GM19395 (cell line): ENCODE results near the gene STK24.
"Not testable (repeated sequence)": the region's sequence is repeated elsewhere in the genome, so short reads cannot be mapped to it uniquely, and the experiment has no call there.

Source experiments
- ATAC-seq: cut with Tn5 transposase; IDR thresholded peaks from one replicate; pipeline ENCODE4 v1.9.1; 2021; ENCODE audit warnings: mild to moderate bottlenecking, moderate library complexity; ENCODE audit not compliant: unreplicated experiment

STK24 gene

GRCh38 chr13:98576963-98577835 lies at the start of gene STK24:
TSS of gene STK24 (minus strand) at chr13:98577107. CDS start at chr13:98576786, 321 bp downstream.
- ATAC-seq, result peak; percentile 52

- ATAC-seq, result no peak
Observed at GRCh38 chr13:98626298-98626935, 49.5 kb upstream of the STK24 start.

GRCh38 chr13:98624589-98624988 lies 47.7 kb upstream of the STK24 start:
- not testable (repeated sequence) for ATAC-seq

- ATAC-seq, result no peak
Observed at GRCh38 chr13:98622931-98623331, 46.0 kb upstream of the STK24 start.

GRCh38 chr13:98619556-98619955 lies 42.6 kb upstream of the STK24 start:
- ATAC-seq, result no peak

- ATAC-seq, result not testable (repeated sequence)
Observed at GRCh38 chr13:98615595-98615994, 38.7 kb upstream of the STK24 start.

- no peak for ATAC-seq
Observed at GRCh38 chr13:98613591-98613990, 36.7 kb upstream of the STK24 start.

GRCh38 chr13:98609756-98610155 lies 32.8 kb upstream of the STK24 start:
- no peak for ATAC-seq

- ATAC-seq, result no peak
Observed at GRCh38 chr13:98606296-98606695, 29.4 kb upstream of the STK24 start.

- ATAC-seq, result no peak
Observed at GRCh38 chr13:98599502-98600328, 22.8 kb upstream of the STK24 start.

- no peak for ATAC-seq
Observed at GRCh38 chr13:98598043-98598442, 21.1 kb upstream of the STK24 start.

- no peak for ATAC-seq
Observed at GRCh38 chr13:98595134-98595533, 18.2 kb upstream of the STK24 start.

GRCh38 chr13:98592362-98592732 lies 15.4 kb upstream of the STK24 start:
- ATAC-seq, result no peak

- ATAC-seq, result no peak
Observed at GRCh38 chr13:98591721-98592361, 14.9 kb upstream of the STK24 start.

GRCh38 chr13:98590471-98590870 lies 13.6 kb upstream of the STK24 start:
- not testable (repeated sequence) for ATAC-seq

- not testable (repeated sequence) for ATAC-seq
Observed at GRCh38 chr13:98589516-98589915, 12.6 kb upstream of the STK24 start.

- no peak for ATAC-seq
Observed at GRCh38 chr13:98586400-98587345, 9.8 kb upstream of the STK24 start.

GRCh38 chr13:98585946-98586345 lies 9.0 kb upstream of the STK24 start:
- ATAC-seq, result no peak

- no peak for ATAC-seq
Observed at GRCh38 chr13:98585398-98585754, 8.5 kb upstream of the STK24 start.
